ENCODE measurements around the gene LEPROT.
"Not testable (repeated sequence)": the region's sequence is repeated elsewhere in the genome, so short reads cannot be mapped to it uniquely, and the experiment has no call there.

Gene LEPROT

GRCh38 chr1:65437616-65438015, 17.1 kb downstream of the LEPROT start:
- no peak for DNase-seq (ENCODE audit: low spot score)

GRCh38 chr1:65440322-65440900, 19.9 kb downstream of the LEPROT start:
- no peak for DNase-seq (ENCODE audit: low spot score)

- DNase-seq (ENCODE audit: low spot score): no peak
Observed at GRCh38 chr1:65440915-65441314, 20.4 kb downstream of the LEPROT start.

- no peak for DNase-seq (ENCODE audit: low spot score)
Observed at GRCh38 chr1:65441464-65441863, 21.0 kb downstream of the LEPROT start.

- DNase-seq (ENCODE audit: low spot score): no peak
Observed at GRCh38 chr1:65442442-65442841, 22.0 kb downstream of the LEPROT start.

GRCh38 chr1:65443647-65444046, 23.2 kb downstream of the LEPROT start:
- DNase-seq (ENCODE audit: low spot score): no peak

- DNase-seq (ENCODE audit: low spot score): no peak
Observed at GRCh38 chr1:65444128-65444640, 23.7 kb downstream of the LEPROT start.

- DNase-seq (ENCODE audit: low spot score): no peak
Observed at GRCh38 chr1:65445837-65446236, 25.4 kb downstream of the LEPROT start.

- DNase-seq (ENCODE audit: low spot score): no peak
Observed at GRCh38 chr1:65449214-65449823, 28.9 kb downstream of the LEPROT start.

- not testable (repeated sequence) for DNase-seq (ENCODE audit: low spot score)
Observed at GRCh38 chr1:65455678-65456077, 35.2 kb downstream of the LEPROT start.

- DNase-seq (ENCODE audit: low spot score): no peak
Observed at GRCh38 chr1:65456481-65456880, 36.0 kb downstream of the LEPROT start.

GRCh38 chr1:65457868-65458267, 37.4 kb downstream of the LEPROT start:
- DNase-seq (ENCODE audit: low spot score): no peak

- DNase-seq (ENCODE audit: low spot score): no peak
Observed at GRCh38 chr1:65458730-65459396, 38.4 kb downstream of the LEPROT start.

- peak; percentile 26 for DNase-seq (ENCODE audit: low spot score)
Observed at GRCh38 chr1:65459397-65459768, 38.9 kb downstream of the LEPROT start.

GRCh38 chr1:65465837-65466236, 45.4 kb downstream of the LEPROT start:
- DNase-seq (ENCODE audit: low spot score): not testable (repeated sequence)

- DNase-seq (ENCODE audit: low spot score): no peak
Observed at GRCh38 chr1:65467536-65467935, 47.1 kb downstream of the LEPROT start.

GRCh38 chr1:65469126-65469888, 48.8 kb downstream of the LEPROT start:
- DNase-seq (ENCODE audit: low spot score): no peak

GRCh38 chr1:65469889-65470340, 49.4 kb downstream of the LEPROT start:
- DNase-seq (ENCODE audit: low spot score): no peak

GRCh38 chr1:65470766-65471165, 50.3 kb downstream of the LEPROT start:
- no peak for DNase-seq (ENCODE audit: low spot score)

GRCh38 chr1:65471213-65471833, 50.9 kb downstream of the LEPROT start:
- DNase-seq (ENCODE audit: low spot score): no peak

- DNase-seq (ENCODE audit: low spot score): no peak
Observed at GRCh38 chr1:65471861-65472332, 51.4 kb downstream of the LEPROT start.

GRCh38 chr1:65476327-65476726, 55.9 kb downstream of the LEPROT start:
- no peak for DNase-seq (ENCODE audit: low spot score)
